Measurements from ENCODE around the gene DNAJB13. TPM values are rescaled to one million over a fixed set of nuclear protein-coding genes. Genes with fewer than 3 reads are reported as not detected.

The DNAJB13 gene
- total RNA-seq, 1 donor from 2014 or later, result 0.60 TPM

DNA sequence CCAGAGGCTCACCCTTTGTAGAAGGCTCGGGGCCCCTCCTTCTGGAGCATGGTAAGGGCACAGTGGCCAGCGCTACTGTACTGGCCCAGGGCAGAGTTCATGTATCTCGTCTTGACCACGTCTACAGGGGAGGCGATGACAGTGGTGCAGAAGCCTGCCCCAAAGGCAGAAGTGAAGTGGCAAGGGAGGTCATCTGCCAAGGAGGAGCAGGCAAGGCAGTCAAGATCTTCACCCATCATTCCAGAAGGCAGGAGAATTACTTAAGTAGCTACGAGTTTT, 24.6 kb downstream of the DNAJB13 start:
- H3K27me3 Mint-ChIP-seq (ENCODE audit: low read depth), result no peaks in the 10 kb centered on the region
- no peak overlapping the region for H3K27ac Mint-ChIP-seq
- H3K36me3 Mint-ChIP-seq, result peaks cover 20% of the 10 kb centered on the region
- DNase-seq (ENCODE audit: low spot score in 2 of 2, unreplicated experiment in 2 of 2), result no peak
- no peaks in the 10 kb centered on the region for H3K9me3 Mint-ChIP-seq
- no peak overlapping the region for H3K4me3 Mint-ChIP-seq
- TF ChIP-seq, protein P1, sequence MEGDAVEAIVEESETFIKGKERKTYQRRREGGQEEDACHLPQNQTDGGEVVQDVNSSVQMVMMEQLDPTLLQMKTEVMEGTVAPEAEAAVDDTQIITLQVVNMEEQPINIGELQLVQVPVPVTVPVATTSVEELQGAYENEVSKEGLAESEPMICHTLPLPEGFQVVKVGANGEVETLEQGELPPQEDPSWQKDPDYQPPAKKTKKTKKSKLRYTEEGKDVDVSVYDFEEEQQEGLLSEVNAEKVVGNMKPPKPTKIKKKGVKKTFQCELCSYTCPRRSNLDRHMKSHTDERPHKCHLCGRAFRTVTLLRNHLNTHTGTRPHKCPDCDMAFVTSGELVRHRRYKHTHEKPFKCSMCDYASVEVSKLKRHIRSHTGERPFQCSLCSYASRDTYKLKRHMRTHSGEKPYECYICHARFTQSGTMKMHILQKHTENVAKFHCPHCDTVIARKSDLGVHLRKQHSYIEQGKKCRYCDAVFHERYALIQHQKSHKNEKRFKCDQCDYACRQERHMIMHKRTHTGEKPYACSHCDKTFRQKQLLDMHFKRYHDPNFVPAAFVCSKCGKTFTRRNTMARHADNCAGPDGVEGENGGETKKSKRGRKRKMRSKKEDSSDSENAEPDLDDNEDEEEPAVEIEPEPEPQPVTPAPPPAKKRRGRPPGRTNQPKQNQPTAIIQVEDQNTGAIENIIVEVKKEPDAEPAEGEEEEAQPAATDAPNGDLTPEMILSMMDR (IDR thresholded peaks at IDR 0.05; ENCODE audit: unreplicated experiment), result no peak
- H3K4me1 Mint-ChIP-seq, result peaks cover 2% of the 10 kb centered on the region

GRCh38 chr11:73976451-73977151, 25.8 kb downstream of the DNAJB13 start:
- Mint-ChIP-seq H3K4me3 (no peak overlapping the region), H3K36me3 (peaks cover 20% of the 10 kb centered on the region), H3K27ac (no peak overlapping the region), H3K4me1 (peaks cover 7% of the 10 kb centered on the region), H3K9me3 (no peaks in the 10 kb centered on the region), H3K27me3 (ENCODE audit: low read depth) (no peaks in the 10 kb centered on the region)
- no peak for DNase-seq (ENCODE audit: low spot score in 2 of 2, unreplicated experiment in 2 of 2)
- TF ChIP-seq, protein P1 (IDR thresholded peaks at IDR 0.05; ENCODE audit: unreplicated experiment), result no peak

DNA sequence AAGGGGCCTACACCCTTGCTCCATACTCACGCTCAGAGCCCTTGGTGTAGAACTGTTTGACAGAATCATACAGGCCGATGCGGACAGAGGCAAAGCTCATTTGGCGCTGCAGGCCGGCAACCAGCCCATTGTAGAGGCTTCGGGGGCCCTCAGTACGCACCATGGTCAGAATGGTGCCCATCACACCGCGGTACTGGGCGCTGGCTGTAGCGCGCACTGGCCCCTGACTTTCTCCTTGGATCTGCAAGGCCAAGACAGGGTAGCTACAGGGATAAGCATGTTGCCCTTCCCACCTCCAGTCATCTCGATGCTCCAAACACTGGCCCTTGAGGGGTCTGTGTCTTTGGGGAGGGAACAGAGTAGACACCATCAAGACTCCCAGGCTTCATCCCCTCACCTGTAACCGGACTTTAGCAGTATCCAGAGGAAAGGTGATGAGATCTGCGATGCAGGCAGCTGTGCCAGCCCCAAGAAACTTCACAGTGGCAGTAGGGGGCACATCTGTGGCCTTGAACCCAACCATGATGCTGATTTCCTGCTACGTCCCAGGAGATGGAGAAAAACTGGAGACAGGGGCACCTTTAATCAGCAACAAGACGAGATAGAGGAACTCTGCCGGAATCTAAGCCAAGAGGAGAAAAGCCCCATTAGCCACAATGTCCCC, 27.2 kb downstream of the DNAJB13 start:
- H3K36me3 Mint-ChIP-seq, result peaks cover 20% of the 10 kb centered on the region
- no peaks in the 10 kb centered on the region for H3K9me3 Mint-ChIP-seq
- H3K4me1 Mint-ChIP-seq, result peaks cover 18% of the 10 kb centered on the region
- no peak for DNase-seq (ENCODE audit: low spot score in 2 of 2, unreplicated experiment in 2 of 2)
- H3K27ac Mint-ChIP-seq, result no peak overlapping the region
- H3K27me3 Mint-ChIP-seq (ENCODE audit: low read depth), result peaks cover 6% of the 10 kb centered on the region
- no peak overlapping the region for H3K4me3 Mint-ChIP-seq
- TF ChIP-seq, protein P1 (IDR thresholded peaks at IDR 0.05; ENCODE audit: unreplicated experiment), result no peak

DNA sequence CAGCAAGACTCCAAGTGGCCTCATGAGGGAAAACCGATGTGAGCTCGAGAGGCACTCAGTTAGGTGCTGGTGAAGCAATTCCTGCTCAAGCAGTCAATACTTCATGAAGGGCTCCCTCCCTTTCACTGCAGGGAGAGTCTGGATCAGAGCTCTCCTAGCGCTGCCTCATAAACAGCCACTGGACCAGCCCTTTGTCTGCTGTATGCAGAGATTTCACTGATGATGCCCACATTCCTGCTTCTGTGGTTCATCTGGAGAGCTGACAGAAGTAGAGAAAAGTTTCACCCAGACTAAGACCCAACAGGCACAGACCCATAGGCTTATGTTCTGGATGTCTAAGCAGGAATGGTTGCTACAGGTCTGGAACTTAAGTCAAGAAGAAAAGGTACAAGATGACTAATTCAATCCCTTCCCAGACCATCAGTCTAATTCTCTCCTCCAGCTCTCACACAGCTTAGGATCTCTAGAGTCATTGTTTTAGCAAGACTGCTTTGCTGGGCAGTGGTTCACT, 27.8 kb downstream of the DNAJB13 start:
- Mint-ChIP-seq H3K27me3 (ENCODE audit: low read depth) (peaks cover 6% of the 10 kb centered on the region), H3K36me3 (peaks cover 20% of the 10 kb centered on the region), H3K9me3 (no peaks in the 10 kb centered on the region), H3K4me1 (peaks cover 23% of the 10 kb centered on the region), H3K27ac (no peak overlapping the region), H3K4me3 (no peak overlapping the region)
- TF ChIP-seq, protein P1 (IDR thresholded peaks at IDR 0.05; ENCODE audit: unreplicated experiment), result no peak
- no peak for DNase-seq (ENCODE audit: low spot score in 2 of 2, unreplicated experiment in 2 of 2)

DNA sequence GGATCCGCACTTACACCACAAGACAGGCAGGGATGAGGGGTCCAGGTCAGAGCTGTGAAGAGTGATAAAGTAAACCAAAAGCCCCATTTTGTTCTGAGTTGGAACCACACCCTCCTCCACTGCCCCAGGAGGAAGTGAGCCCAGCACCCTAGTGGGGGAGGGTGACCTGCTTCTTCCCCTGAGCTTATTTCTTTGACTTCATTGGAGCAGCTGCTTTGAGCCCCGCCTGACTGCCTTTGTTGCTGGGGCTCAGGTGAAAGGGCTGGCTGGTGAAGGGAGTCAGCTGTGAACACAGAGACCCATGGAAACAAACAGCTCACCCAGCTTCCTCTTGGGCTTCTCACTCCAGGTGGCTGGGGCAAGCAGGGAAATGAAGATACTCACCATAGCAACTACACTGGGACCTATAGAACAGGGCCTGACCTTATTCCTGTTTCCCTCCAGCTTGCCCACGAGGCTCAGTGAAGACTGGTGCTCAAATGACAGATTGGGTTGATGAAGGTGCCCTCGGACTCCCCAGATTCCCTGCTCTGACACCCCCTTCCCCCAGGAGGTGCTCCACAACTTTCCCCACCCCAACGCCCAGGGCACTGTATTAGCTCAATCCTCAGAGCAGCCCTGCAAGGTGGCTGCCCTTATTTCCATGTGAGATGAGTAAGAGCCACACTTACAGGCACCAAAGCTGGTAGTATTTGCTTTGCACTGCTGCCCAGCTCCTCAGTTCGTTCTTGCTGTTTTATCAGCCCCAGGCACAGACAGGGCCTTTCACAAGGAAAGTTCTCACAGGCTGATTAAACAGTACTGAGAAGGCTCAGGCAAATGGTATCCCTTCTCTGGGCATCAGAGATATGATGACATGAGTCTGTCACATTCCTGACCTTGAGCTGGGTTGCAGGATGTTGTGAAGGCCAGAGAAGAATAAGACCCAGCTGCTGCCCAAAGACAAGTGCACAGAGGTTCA, 29.5 kb downstream of the DNAJB13 start:
- Mint-ChIP-seq H3K9me3 (no peaks in the 10 kb centered on the region), H3K4me1 (peaks cover 25% of the 10 kb centered on the region), H3K36me3 (peaks cover 18% of the 10 kb centered on the region), H3K27me3 (ENCODE audit: low read depth) (peaks cover 8% of the 10 kb centered on the region), H3K4me3 (no peak overlapping the region), H3K27ac (no peak overlapping the region)
- TF ChIP-seq, protein P1 (IDR thresholded peaks at IDR 0.05; ENCODE audit: unreplicated experiment), result no peak
- no peak for DNase-seq (ENCODE audit: low spot score in 2 of 2, unreplicated experiment in 2 of 2)

Data from mesothelial cell of epicardium (in vitro differentiated cells).